H1 (cell line): ENCODE measurements around the gene FABP6. TPM values are rescaled to one million over a fixed set of nuclear protein-coding genes. Genes with fewer than 3 reads are reported as not detected.

ENCODE experiments used
- CTCF ChIA-PET: fragments of 300-600 bp; sonication (Branson Sonifier 250); formaldehyde crosslinking; loops from one replicate; lab custom pipeline; 2021; ENCODE audit not compliant: partially characterized antibody; lab: Charles Lee
- POLR2A ChIA-PET: fragments of 300-600 bp; sonication (Branson Sonifier 250); formaldehyde crosslinking; loops from one replicate; lab custom pipeline; 2021; ENCODE audit warnings: inconsistent platforms; ENCODE audit not compliant: partially characterized antibody; lab: Charles Lee
- DNase-seq, 2 experiments: peaks; one replicate each; pipeline versions ENCODE4 v3.0.0 to v3.0.0-alpha.2; 2010 to 2022; ENCODE audit warnings: low spot score in 2 of 2, low read depth in 1 of 2, mixed read lengths in 1 of 2
- FAIRE-seq: peaks from 2 replicates; lab custom pipeline; 2011; peaks lifted over from hg19 to GRCh38; lab: Jason Lieb, UNC
- H2AFZ ChIP-seq: 2 replicates; pipeline ENCODE4 v1.8.1; 2012; ENCODE audit warnings: low read length, inconsistent platforms
- H2AK5ac ChIP-seq: 2 replicates; pipeline ENCODE4 v1.6.1; 2013; ENCODE audit warnings: low read depth, low read length
- H2BK120ac ChIP-seq: replicated peaks from 2 replicates; pipeline ENCODE3; 2013; ENCODE audit warnings: low read depth, low read length, inconsistent platforms
- H2BK12ac ChIP-seq: 2 replicates; pipeline ENCODE4 v1.6.1; 2013; ENCODE audit warnings: low read depth, low read length
- H2BK15ac ChIP-seq: 2 replicates; pipeline ENCODE4 v1.6.1; 2013; ENCODE audit warnings: low read length
- H2BK20ac ChIP-seq: 2 replicates; pipeline ENCODE4 v1.6.1; 2013; ENCODE audit warnings: low read length
- H2BK5ac ChIP-seq: 2 replicates; pipeline ENCODE4 v1.6.1; 2013; ENCODE audit warnings: low read depth, low read length
- H3K14ac ChIP-seq: 2 replicates; pipeline ENCODE4 v1.6.1; 2013; ENCODE audit warnings: inconsistent platforms; ENCODE audit not compliant: insufficient read length
- H3K18ac ChIP-seq: 2 replicates; pipeline ENCODE4 v1.6.1; 2013; ENCODE audit warnings: low read length; ENCODE audit errors: extremely low read depth
- H3K23ac ChIP-seq: 2 replicates; pipeline ENCODE4 v1.6.1; 2013; ENCODE audit warnings: inconsistent platforms; ENCODE audit not compliant: insufficient read length
- H3K23me2 ChIP-seq: 2 replicates; pipeline ENCODE4 v1.6.1; 2013; ENCODE audit warnings: low read depth, low read length
- H3K27ac ChIP-seq: 2 replicates; pipeline ENCODE4 v1.6.1; 2011; ENCODE audit warnings: low read depth, low read length, inconsistent platforms
- H3K27me3 ChIP-seq, 4 experiments: replicated peaks in 1 of 4; 1 replicate in 1 of 4; 2 replicates in 3 of 4; pipeline versions ENCODE4 v1.6.1 to v1.8.1; 2011 to 2013; ENCODE audit warnings: low read length in 3 of 4, mild to moderate bottlenecking in 3 of 4, inconsistent platforms in 2 of 4, mixed read lengths in 2 of 4, moderate library complexity in 1 of 4; ENCODE audit not compliant: control insufficient read depth in 3 of 4, insufficient read depth in 3 of 4; ENCODE audit errors: extremely low read depth in 1 of 4
- H3K36me3 ChIP-seq, 4 experiments: 2 replicates each; pipeline versions ENCODE4 v1.6.1 to v1.8.1; 2011 to 2013; ENCODE audit warnings: mild to moderate bottlenecking in 4 of 4, low read length in 3 of 4, moderate library complexity in 2 of 4, control low read depth in 1 of 4, inconsistent platforms in 1 of 4; ENCODE audit not compliant: insufficient read depth in 4 of 4, control insufficient read depth in 2 of 4
- H3K4ac ChIP-seq: replicated peaks from 2 replicates; pipeline ENCODE3; 2013; ENCODE audit warnings: low read length, low read depth, mixed read lengths, inconsistent platforms; ENCODE audit not compliant: insufficient read length
- H3K4me1 ChIP-seq, 4 experiments: replicated peaks in 1 of 4; 1 replicate in 1 of 4; 2 replicates in 3 of 4; pipeline versions ENCODE4 v1.6.1 to v1.8.1; 2011 to 2013; ENCODE audit warnings: low read length in 3 of 4, inconsistent platforms in 2 of 4, mixed read lengths in 1 of 4; ENCODE audit not compliant: insufficient read depth in 4 of 4, control insufficient read depth in 3 of 4
- H3K4me2 ChIP-seq, 2 experiments: 2 replicates each; pipeline versions ENCODE4 v1.6.1 to v1.8.1; 2011 to 2013; ENCODE audit warnings: low read depth in 2 of 2, low read length in 2 of 2, control low read depth in 1 of 2, inconsistent platforms in 1 of 2, mild to moderate bottlenecking in 1 of 2; ENCODE audit not compliant: insufficient read depth in 1 of 2
- H3K4me3 ChIP-seq, 4 experiments: fragments of 200-600, 300-600 bp in 1 of 4; sonication (generic), shearing (Covaris generic), sonication (Bioruptor Twin) in 1 of 4; 2 replicates each; pipeline versions ENCODE4 v1.5.1 to v1.8.1; 2011 to 2016; ENCODE audit warnings: low read length in 4 of 4, low read depth in 3 of 4, control low read depth in 2 of 4, inconsistent platforms in 2 of 4, mild to moderate bottlenecking in 2 of 4, mixed read lengths in 1 of 4, moderate library complexity in 1 of 4; ENCODE audit not compliant: insufficient read depth in 2 of 4; ENCODE audit errors: extremely low read depth in 1 of 4
- H3K56ac ChIP-seq: replicated peaks from 2 replicates; pipeline ENCODE3; 2013; ENCODE audit warnings: low read depth, mild to moderate bottlenecking, mixed read lengths, low read length, inconsistent platforms; ENCODE audit not compliant: insufficient read length
- H3K79me1 ChIP-seq: 2 replicates; pipeline ENCODE4 v1.6.1; 2013; ENCODE audit warnings: low read depth, low read length, control low read depth
- H3K79me2 ChIP-seq, 2 experiments: 2 replicates each; pipeline versions ENCODE4 v1.6.1 to v1.8.1; 2012 to 2013; ENCODE audit warnings: low read length in 2 of 2, mild to moderate bottlenecking in 2 of 2, inconsistent platforms in 1 of 2; ENCODE audit not compliant: insufficient read depth in 2 of 2, control insufficient read depth in 1 of 2
- H3K9ac ChIP-seq, 4 experiments: replicated peaks in 1 of 4; 1 replicate in 1 of 4; 2 replicates in 3 of 4; pipeline versions ENCODE4 v1.6.1 to v1.8.1; 2011 to 2013; ENCODE audit warnings: low read depth in 3 of 4, low read length in 3 of 4, control low read depth in 2 of 4, mild to moderate bottlenecking in 2 of 4, moderate library complexity in 2 of 4, inconsistent platforms in 1 of 4; ENCODE audit errors: extremely low read depth in 1 of 4
- H3K9me3 ChIP-seq, 2 experiments: 2 replicates each; pipeline versions ENCODE4 v1.6.1 to v1.8.1; 2012 to 2013; ENCODE audit warnings: mild to moderate bottlenecking in 2 of 2, moderate library complexity in 2 of 2, control low read depth in 1 of 2, inconsistent platforms in 1 of 2, low read depth in 1 of 2, low read length in 1 of 2, mixed read lengths in 1 of 2; ENCODE audit not compliant: insufficient read depth in 2 of 2
- H4K20me1 ChIP-seq, 2 experiments: replicated peaks in 1 of 2; 2 replicates each; pipeline versions ENCODE3 to v1.8.1; 2011 to 2013; ENCODE audit warnings: inconsistent platforms in 2 of 2, low read length in 2 of 2, mild to moderate bottlenecking in 1 of 2; ENCODE audit not compliant: insufficient read depth in 2 of 2, control insufficient read depth in 1 of 2
- H4K5ac ChIP-seq: 2 replicates; pipeline ENCODE4 v1.6.1; 2013; ENCODE audit warnings: low read length, low read depth, mixed read lengths, inconsistent platforms; ENCODE audit not compliant: insufficient read length
- H4K8ac ChIP-seq: 2 replicates; pipeline ENCODE4 v1.8.0; 2013; ENCODE audit warnings: mild to moderate bottlenecking, moderate library complexity, low read length, inconsistent platforms; ENCODE audit not compliant: insufficient read depth; ENCODE audit errors: extremely low read depth
- H4K91ac ChIP-seq: replicated peaks from 2 replicates; pipeline ENCODE3; 2013; ENCODE audit warnings: low read length, mixed read lengths, inconsistent platforms; ENCODE audit not compliant: insufficient read length
- ASH2L ChIP-seq: fragments of 200-600, 300-600 bp; sonication (generic); IDR thresholded peaks from one replicate; pipeline ENCODE4 v1.7.1; 2017; ENCODE audit warnings: low read length
- MAFK ChIP-seq: IDR thresholded peaks from 2 replicates; pipeline ENCODE4 v1.6.1; 2012; ENCODE audit warnings: low read depth, mild to moderate bottlenecking, improper control_type of control experiment, low read length
- POLR2AphosphoS5 ChIP-seq: IDR thresholded peaks from 2 replicates; pipeline ENCODE4 v1.6.1; 2011; ENCODE audit warnings: low read depth, low read length
- RFX5 ChIP-seq: IDR thresholded peaks from 2 replicates; pipeline ENCODE4 v1.6.1; 2011; ENCODE audit warnings: low read depth, low read length, improper control_type of control experiment, borderline replicate concordance
- RNF2 ChIP-seq: fragments of 200-900, 300-1000 bp; sonication (generic); IDR thresholded peaks from 2 replicates; pipeline ENCODE4 v1.7.1; 2016; ENCODE audit warnings: borderline replicate concordance, low read depth, mild to moderate bottlenecking, antibody characterized with exemption, low read length; ENCODE audit not compliant: poor library complexity, severe bottlenecking; ENCODE audit errors: missing control alignments
- SP4 ChIP-seq: IDR thresholded peaks from 2 replicates; pipeline ENCODE4 v1.6.1; 2012; ENCODE audit warnings: low read length, inconsistent platforms
- WGBS, 2 experiments: shearing (Covaris generic) in 1 of 2; methylation state at CpG; one replicate each; pipeline versions ENCODE4 v1.1.6 to v1.1.7; 2013 to 2015; ENCODE audit warnings: low lambda C conversion rate in 2 of 2, mixed read lengths in 2 of 2, inconsistent platforms in 1 of 2, low coverage in 1 of 2, missing lambda C conversion rate in 1 of 2; ENCODE audit not compliant: insufficient replicate concordance in 2 of 2, insufficient coverage in 1 of 2, insufficient read length in 1 of 2; ENCODE audit errors: extremely low coverage in 1 of 2, missing lambda C conversion rate in 1 of 2; 5-methylcytosine and 5-hydroxymethylcytosine counted together
- polyA plus RNA-seq, 7 experiments: library from polyadenylated mRNA; depleted of rRNA in 3 of 7; stranded (reverse) in 5 of 7; unstranded in 2 of 7; fragments of >200 nt in 5 of 7; fragments of 200-250 nt in 2 of 7; gene quantifications; 1 replicate in 5 of 7; 2 replicates in 1 of 7; 4 replicates in 1 of 7; pipeline versions ENCODE4 v1.2.1 to v1.2.3, GENCODE V29; 2011 to 2013; ENCODE audit warnings: missing spikeins in 2 of 7, mixed read lengths in 2 of 7
- total RNA-seq: library from RNA; stranded (reverse); fragmentation: NEBNext Ultra II Directional; extraction: Animal tissue kit (Norgen Biotek cat#: 25700); gene quantifications from 2 replicates; pipeline ENCODE4 v1.2.1, GENCODE V29; 2021

FABP6 gene
- total and polyA plus RNA-seq, 2 of the 8 experiments (the other 6 are each of a cell fraction or from before 2014, with no cell fraction given), result 4.8 to 6.1 TPM

DNA sequence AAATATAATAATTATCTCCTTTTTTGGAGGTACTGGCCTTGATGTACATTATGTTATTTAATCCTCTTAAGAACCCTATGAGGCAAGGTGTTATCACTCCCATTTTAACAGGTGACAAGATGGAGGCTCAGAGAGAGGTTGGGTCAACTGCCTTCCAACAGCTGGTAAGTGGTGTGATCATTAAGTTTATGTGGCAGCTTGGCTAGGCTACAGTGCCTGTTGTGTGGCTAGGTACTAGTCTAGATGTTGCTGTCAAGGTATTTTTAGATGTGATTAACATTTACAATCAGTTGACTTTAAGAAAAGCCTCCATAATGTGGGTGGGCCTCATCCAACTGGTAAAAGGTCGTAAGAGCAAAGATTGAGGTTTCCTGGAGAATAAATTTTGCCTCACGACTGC lies 21.5 kb downstream of the FABP6 start:
- 89% methylated on average over 2 of the region's 2 CpGs; no CpG with 5 or more reads in 1 of the 2 experiments for WGBS, 2 experiments
- H4K5ac ChIP-seq, result no peak overlapping the region
- no peaks in the 10 kb centered on the region for H3K79me2 ChIP-seq
- POLR2A ChIA-PET, result interaction anchor here (0.6 to 1.3 kb wide), 3 partner anchors 10 to 25 kb away, joined by 3 to 4 read pairs (median 3); no protein-coding TSS in a partner anchor
- no peaks in the 10 kb centered on the region for H3K4me1 ChIP-seq
- no peak overlapping the region for H2BK12ac ChIP-seq
- H3K23ac ChIP-seq, result no peak overlapping the region
- FAIRE-seq (no peak), DNase-seq (no peak)
- H3K4me2 ChIP-seq, result no peak overlapping the region
- no peak overlapping the region for H2AFZ ChIP-seq
- no peak overlapping the region for H2AK5ac ChIP-seq
- TF ChIP-seq POLR2AphosphoS5 (no peak), ASH2L (no peak), RNF2 (no peak), SP4 (no peak), RFX5 (no peak), MAFK (no peak)
- H3K36me3 ChIP-seq, result peaks cover 15 to 39% (median 30%) of the 10 kb centered on the region in 4 experiments; a peak in 6 of 8 replicates
- no peak overlapping the region for H4K91ac ChIP-seq
- no peak overlapping the region for H3K4me3 ChIP-seq
- H3K9me3 ChIP-seq, result no peaks in the 10 kb centered on the region
- H3K14ac ChIP-seq, result no peak overlapping the region
- no peak overlapping the region for H3K18ac ChIP-seq
- H3K4ac ChIP-seq, result no peak overlapping the region
- CTCF ChIA-PET, result interaction anchor here (0.5 to 29.3 kb wide), 12 partner anchors 1 to 348 kb away, joined by 3 to 362 read pairs (median 4); no protein-coding TSS in a partner anchor
- H3K27me3 ChIP-seq, result no peaks in the 10 kb centered on the region
- H3K9ac ChIP-seq, result no peak overlapping the region
- H3K79me1 ChIP-seq, result no peaks in the 10 kb centered on the region
- H2BK5ac ChIP-seq, result no peak overlapping the region
- H2BK15ac ChIP-seq, result no peak overlapping the region
- H3K23me2 ChIP-seq, result no peaks in the 10 kb centered on the region
- H3K27ac ChIP-seq, result no peak overlapping the region
- no peaks in the 10 kb centered on the region for H4K20me1 ChIP-seq
- H2BK20ac ChIP-seq, result no peak overlapping the region
- no peak overlapping the region for H4K8ac ChIP-seq
- no peak overlapping the region for H2BK120ac ChIP-seq
- no peak overlapping the region for H3K56ac ChIP-seq
